ENCODE results near the gene AP4E1.

- no peak for TF ChIP-seq CTCF (IDR thresholded peaks at IDR 0.05; ENCODE audit: borderline replicate concordance, extremely low read depth, low read length, poor library complexity, severe bottlenecking)
- TF ChIP-seq EZH2 (IDR thresholded peaks at IDR 0.05; ENCODE audit: borderline replicate concordance, low read depth, low read length, severe bottlenecking), result no peak
These were observed 65.1 kb downstream of the AP4E1 start for GRCh38 chr15:50973605-50974004.

Measured in DND-41 (cell line).